Stimulated activated CD4-positive, alpha-beta T cell treated with anti-CD3 and anti-CD28 coated beads, Interleukin-1b, Interleukin-23, amount 100 ng/mL, for 4 hours (primary cell): ENCODE measurements around the gene CNTN4.

Experiments
- DNase-seq, 2 donors: peaks; one replicate each; pipeline ENCODE4 v3.0.0-alpha.2; 2020; ENCODE audit warnings: low read depth in 2 of 2

Gene CNTN4

DNA sequence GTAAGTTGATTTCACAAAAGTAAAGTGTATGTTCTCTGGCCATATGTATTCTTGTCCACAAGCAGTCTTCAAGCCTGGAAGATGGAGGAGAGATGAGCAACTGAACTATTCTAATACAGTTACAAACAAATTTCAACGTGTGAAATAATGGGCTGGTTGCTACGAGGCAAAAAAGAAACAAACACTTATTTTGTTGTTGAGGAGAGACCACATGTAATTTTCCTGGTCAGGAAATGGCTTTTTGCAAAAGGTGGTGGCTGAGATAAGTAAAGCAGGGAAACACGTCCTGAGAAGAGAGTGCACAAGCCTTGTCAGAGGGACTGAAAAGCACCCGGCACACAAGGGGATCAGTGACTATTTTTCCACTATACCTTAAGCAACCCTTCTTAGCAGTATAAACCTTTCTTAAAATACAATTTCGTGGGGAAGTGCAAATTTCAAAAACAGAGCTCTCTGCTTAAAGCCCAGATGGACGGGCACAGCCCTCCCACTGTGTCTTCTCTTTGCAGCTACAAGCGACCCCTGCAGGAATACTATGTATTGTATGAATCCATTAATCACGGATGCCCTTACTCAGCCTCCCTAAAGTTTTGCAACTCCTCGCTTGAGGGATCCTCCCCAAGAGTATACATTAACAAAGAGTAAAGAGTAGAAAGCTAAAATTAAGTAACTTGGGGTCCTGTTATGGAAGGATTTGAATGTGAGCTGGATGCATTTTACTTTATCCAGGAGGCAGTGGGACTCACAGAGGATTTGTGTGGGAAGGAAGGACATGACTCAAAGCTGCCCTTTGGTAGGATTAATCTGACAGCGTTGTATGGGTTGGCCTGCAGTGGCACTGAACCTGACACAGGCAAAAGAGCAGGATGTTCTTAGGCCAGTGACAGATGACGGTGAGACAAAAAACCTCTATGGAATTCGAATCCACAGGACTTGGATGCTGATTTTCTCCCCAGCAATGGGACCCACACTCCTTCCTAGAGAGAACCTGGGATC is 757.8 kb downstream of the CNTN4 start:
- DNase-seq: no peak

DNA sequence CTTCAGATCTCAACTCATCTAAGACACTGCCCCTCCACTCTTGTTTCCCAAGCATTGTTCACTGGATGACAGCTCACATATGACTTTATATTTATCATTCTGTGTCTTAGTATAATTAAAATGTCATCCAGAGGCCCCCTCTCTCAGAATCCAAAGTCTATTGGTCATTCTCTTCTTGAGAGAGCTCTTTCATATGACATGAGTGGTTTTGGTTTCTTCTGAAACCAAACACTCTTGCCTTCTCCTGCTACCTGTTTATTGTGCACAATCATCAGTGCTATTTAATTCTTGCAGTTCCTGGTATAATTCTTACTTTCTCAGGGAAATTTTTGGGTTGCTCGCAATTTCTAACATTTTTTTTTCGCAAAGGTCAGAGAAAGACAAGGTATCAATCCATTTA is 762.0 kb downstream of the CNTN4 start:
- no peak for DNase-seq

GRCh38 chr3:2861120-2861519 is 762.5 kb downstream of the CNTN4 start:
- no peak for DNase-seq

DNA sequence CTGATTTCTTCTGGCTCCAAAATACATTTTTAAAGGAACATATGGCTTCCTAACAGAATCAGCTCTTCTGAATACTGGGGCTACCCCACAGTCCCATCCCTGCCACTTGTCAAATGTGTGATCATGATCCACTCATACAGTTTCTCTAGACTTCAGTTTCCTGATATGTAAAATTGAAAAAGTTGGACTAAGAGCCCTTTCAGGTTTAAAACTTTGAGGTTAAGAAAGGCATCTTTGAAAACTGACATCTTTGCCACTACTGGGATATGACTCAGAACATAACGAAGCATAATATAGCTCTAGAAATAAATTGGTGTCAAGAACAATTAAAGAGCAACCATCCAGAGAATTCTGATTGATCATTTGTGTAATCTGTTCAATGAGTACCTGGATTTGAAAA is 763.3 kb downstream of the CNTN4 start:
- no peak for DNase-seq

DNA sequence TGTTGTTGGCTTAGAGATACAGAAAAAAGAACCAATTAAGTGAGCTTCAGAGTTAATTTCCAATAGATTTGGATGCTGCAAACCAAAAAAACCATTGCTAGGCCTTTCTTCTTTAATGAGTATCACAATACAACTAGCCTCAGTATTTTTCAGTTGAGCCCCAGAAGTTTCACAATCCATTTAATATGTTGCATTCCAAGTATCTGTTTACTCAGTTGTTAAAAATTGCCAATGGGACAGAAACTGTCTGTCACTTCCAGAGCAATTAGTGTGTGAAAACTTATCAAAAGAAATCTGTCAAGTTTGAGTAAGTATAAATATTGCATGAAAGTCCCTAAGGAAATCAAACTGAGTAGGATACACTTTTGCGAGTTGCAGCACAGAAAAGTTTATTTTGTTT is 763.7 kb downstream of the CNTN4 start:
- no peak for DNase-seq

DNA sequence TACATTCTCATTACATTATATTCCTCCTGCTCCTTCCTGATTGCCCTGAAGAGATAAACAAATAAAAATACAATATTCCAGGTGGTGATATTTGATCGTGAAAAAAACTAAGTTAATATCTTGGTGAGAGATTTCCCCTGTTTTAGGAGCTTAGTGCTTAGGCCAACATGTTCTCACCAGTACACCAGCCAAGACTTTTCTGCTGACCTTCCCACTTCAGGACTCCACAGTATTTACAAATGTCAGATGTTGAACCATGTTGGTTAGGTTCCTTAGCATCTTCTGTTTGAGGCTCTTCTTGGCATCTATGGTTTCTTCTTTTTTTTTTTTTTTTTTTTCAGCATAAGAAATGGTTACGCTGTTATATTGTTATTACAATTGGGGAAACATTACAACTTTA is 764.5 kb downstream of the CNTN4 start:
- no peak for DNase-seq

GRCh38 chr3:2869905-2870304 is 771.2 kb downstream of the CNTN4 start:
- DNase-seq: no peak

- DNase-seq: no peak
These were observed 772.2 kb downstream of the CNTN4 start for GRCh38 chr3:2870724-2871333.

DNA sequence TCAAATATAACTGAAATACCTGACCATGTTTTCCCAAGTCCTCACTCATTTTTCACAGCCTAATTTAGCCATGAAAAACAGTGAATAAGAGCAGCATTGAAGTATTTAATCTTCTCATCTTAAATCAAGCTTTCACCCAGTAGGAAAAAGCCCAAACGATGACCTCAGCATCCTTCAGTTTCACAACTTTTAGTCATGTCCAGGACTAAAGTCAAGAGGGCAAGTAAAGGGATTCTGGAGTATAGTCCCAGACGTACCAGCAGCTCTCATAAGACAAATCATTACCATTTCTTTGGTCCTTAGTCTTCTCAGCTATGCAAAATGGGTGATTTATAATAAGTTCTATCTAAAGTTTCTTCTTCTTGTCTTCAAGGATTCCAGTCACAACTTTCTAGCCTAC is 774.2 kb downstream of the CNTN4 start:
- no peak for DNase-seq

GRCh38 chr3:2873986-2874385 is 775.3 kb downstream of the CNTN4 start:
- no peak for DNase-seq

GRCh38 chr3:2875699-2876098 is 777.0 kb downstream of the CNTN4 start:
- no peak for DNase-seq

GRCh38 chr3:2876362-2876761 is 777.7 kb downstream of the CNTN4 start:
- DNase-seq: no peak

GRCh38 chr3:2879023-2879422 is 780.4 kb downstream of the CNTN4 start:
- no peak for DNase-seq

DNA sequence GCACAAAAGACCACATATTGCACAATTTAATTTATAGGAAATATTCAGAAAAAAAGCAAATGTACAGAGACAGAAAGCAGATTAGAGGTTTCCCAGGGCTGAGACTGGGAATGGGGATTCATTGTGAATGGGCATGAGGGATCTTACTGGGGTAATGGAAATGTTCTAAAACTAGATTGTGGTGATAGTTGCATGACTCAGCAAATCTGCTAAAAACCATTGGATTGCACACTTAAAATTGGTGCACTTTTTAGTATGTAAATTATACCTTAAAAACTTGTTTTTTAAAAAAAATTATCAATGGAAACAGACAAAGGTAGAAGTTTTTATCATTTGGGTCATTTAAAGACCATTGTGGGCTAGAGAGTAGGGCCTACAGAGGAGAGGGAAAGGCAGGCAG is 780.9 kb downstream of the CNTN4 start:
- no peak for DNase-seq

DNA sequence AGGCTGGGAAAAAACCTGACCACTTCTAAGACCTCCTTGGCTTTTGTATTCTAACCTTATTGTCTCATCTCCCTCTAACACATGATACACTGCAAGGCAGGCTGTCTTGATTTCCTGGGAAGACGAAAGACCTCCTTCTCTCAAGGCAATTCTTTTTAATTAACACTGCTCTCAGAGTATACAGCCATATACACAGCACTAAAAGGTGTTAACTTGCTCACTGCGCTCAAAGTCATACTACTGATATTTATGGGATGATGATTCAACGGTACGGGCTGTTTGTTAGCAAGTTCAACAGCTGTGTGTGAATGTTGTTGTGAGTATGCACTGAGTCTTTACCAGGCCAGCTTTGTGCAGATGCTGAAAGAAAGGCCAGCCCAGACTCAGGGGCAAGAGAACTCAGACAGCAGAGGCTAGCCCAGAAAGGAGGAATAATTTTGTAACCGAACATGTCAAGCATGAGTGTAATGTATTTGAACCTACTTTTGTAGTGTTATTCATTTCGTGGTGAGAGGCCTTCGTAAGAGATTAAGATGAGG is 781.6 kb downstream of the CNTN4 start:
- DNase-seq: no peak

GRCh38 chr3:2883283-2883682 is 784.6 kb downstream of the CNTN4 start:
- no peak for DNase-seq

DNA sequence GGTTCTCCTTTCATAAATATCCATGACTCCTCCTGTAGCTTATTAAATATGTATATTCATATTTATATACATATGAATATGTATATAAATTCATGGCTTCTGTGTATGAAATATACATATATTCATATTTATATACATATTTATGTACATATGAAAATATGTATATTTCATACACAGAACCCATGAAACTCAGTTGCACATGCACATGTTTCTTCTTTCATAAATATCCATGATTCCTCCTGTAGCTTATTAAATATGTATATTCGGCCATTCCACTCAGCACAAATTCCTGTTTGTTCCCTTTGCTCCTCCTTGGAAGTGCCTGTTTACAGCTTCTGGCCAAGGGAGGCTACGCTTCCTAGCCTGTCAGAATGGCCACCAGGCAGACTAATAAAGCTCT is 789.9 kb downstream of the CNTN4 start:
- no peak for DNase-seq

DNA sequence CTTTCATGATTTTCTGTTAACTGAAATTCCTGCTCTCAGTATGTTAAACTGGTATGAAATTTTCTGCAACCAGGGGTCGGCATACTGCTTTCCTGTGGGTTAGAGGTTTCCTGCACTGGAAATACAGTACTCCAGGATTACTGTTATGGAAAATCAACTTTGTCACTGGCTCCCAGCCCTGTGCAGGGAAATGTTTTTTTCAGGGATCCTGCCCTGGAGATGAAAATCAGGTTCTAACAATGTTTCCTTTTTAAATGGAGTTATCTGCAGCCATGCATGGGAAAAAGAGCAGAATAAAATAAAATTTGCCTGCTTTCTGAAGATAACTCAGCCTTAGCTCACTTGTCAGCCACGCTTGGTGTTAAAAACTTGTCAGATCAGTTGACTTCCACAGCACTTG is 791.1 kb downstream of the CNTN4 start:
- no peak for DNase-seq

DNA sequence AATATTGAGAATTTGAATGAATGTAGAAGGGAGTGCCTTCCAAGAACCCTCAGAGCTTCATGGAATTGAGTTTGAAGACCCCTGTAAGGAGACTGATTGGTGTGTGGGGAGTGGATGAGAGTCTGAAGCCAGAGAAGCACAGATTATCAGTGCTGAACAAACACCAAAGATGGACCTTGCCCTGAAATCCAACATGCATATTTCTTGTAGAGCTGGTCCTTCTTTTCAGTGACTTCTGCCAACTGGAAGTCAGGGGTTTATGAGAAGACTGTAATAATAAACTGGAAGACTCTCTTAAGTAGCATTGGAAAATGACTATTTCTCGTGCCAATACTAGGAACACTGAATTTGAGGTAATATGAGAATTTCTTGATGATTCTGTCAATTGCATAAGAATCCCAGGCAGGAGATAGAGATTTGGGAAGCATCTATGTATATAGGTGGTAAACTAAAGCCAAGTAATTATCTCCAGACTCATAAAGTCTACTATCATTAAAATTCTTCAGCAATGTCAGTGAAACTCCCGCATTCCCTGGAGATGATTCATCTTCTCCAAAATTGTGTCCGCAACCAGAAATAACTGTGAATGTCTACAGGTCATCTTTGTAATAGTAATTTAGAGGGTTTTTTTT is 797.8 kb downstream of the CNTN4 start:
- DNase-seq: no peak

GRCh38 chr3:2897821-2898220 is 799.2 kb downstream of the CNTN4 start:
- no peak for DNase-seq

DNA sequence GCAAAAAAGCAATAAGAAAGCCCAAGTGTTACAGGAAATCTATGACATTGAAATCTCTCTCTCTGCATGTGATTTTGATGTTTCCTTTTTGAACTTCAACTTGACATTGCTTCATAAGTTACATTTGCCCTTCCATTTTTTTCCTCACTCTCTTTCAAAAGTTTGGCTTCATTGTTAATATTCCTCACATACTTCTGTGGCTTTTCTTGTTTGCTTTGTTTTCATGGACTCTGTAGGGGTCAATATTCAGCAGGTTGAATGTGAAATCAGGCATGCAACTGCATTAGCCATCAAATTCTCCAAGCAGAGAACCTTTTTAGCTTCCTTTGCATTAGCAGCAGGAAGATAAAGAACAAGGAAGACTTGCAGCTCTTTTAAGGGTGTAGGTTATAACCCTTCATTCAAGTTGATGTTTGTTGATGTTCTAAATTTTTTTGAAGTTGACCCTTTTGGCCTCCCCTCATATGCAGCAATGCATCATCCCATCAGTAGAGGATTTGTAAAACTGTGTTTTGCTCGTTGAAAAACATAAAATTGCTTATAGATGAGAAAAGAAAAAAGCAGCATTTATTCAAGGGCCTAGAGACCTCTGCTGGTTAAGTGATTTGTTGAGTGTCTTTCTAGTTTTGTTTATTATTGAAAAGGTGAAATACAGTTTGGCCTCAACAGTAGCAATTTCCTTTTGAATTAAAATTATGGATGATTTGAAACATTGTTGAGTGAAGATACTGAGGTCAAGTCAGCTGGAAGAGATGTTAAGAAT is 800.1 kb downstream of the CNTN4 start:
- DNase-seq: no peak

GRCh38 chr3:2904054-2904453 is 805.4 kb downstream of the CNTN4 start:
- DNase-seq: no peak
